HCT116 (cell line): ENCODE measurements around the gene PRKACG. TPM values are rescaled to one million over a fixed set of nuclear protein-coding genes. Genes with fewer than 3 reads are reported as not detected.

ENCODE experiments used
- ATAC-seq: fragments of 200-7000 bp; cut with Tn5 transposase; 2 replicates; pipeline ENCODE4 v1.9.1; 2020; ENCODE audit warnings: mild to moderate bottlenecking, moderate library complexity
- Bru-seq: library from RNA; stranded (reverse); fragments of 400-500 nt; gene quantifications from one replicate; lab custom pipeline; 2021; lab: Mats Ljungman, UMichigan
- BruChase-seq, 2 experiments: library from RNA; stranded (reverse); fragments of 400-500 nt; gene quantifications; one replicate each; lab custom pipeline; 2021; lab: Mats Ljungman, UMichigan
- BruUV-seq: library from RNA; stranded (reverse); fragments of 400-500 nt; replicated peaks from 2 replicates; lab custom pipeline; 2021; lab: Mats Ljungman, UMichigan
- CTCF ChIA-PET: fragments of 300-600 bp; sonication (Branson Sonifier 250); formaldehyde crosslinking; loops from one replicate; lab custom pipeline; 2021; ENCODE audit warnings: antibody characterized with exemption; lab: Charles Lee
- POLR2A ChIA-PET: fragments of 300-600, 350-600 bp; sonication (Branson Sonifier 250); formaldehyde crosslinking; loops from one replicate; lab custom pipeline; 2021; ENCODE audit warnings: antibody characterized with exemption; lab: Charles Lee
- RAD21 ChIA-PET, 2 experiments: fragments of 300-600 bp; sonication (Branson Sonifier 250); formaldehyde crosslinking; loops; one replicate each; lab custom pipeline; 2023; ENCODE audit warnings: low total read pairs in 2 of 2; ENCODE audit not compliant: uncharacterized antibody in 2 of 2, unreplicated experiment in 2 of 2, low non-redundant PET in 1 of 2; lab: Charles Lee
- DNase-seq: peaks from one replicate; pipeline ENCODE4 v3.0.0-alpha.2; 2010; ENCODE audit warnings: low read depth, low spot score
- H2AFZ ChIP-seq: fragments of 200-600 bp; shearing (Covaris generic), sonication (generic); 2 replicates; pipeline ENCODE4 v1.6.1; 2017; ENCODE audit warnings: low read depth, mixed run types, mixed read lengths, antibody characterized with exemption, low read length; ENCODE audit not compliant: poor library complexity, severe bottlenecking
- H3K27ac ChIP-seq: 2 replicates; pipeline ENCODE4 v1.5.1; 2012; ENCODE audit warnings: low read depth, low read length
- H3K27me3 ChIP-seq: fragments of 200-600 bp; sonication (generic); 2 replicates; pipeline ENCODE4 v1.6.1; 2016; ENCODE audit warnings: mixed run types, low read length, mixed read lengths; ENCODE audit not compliant: insufficient read depth
- H3K36me3 ChIP-seq, 2 experiments: fragments of 200-500 bp in 1 of 2; fragments of 200-600 bp in 1 of 2; sonication (Bioruptor generic) in 1 of 2; sonication (generic) in 1 of 2; 2 replicates each; pipeline versions ENCODE4 v1.5.1 to v1.6.1; 2014 to 2016; ENCODE audit warnings: low read length in 2 of 2, inconsistent platforms in 1 of 2, mixed read lengths in 1 of 2, mixed run types in 1 of 2; ENCODE audit not compliant: insufficient read depth in 2 of 2, control insufficient read depth in 1 of 2
- H3K4me1 ChIP-seq, 2 experiments: fragments of 200-600 bp in 1 of 2; sonication (generic) in 1 of 2; 2 replicates each; pipeline versions ENCODE4 v1.5.1 to v1.6.1; 2012 to 2017; ENCODE audit warnings: low read length in 2 of 2, inconsistent platforms in 1 of 2, mild to moderate bottlenecking in 1 of 2, mixed read lengths in 1 of 2, mixed run types in 1 of 2, moderate library complexity in 1 of 2; ENCODE audit not compliant: insufficient read depth in 2 of 2, control insufficient read depth in 1 of 2
- H3K4me2 ChIP-seq: fragments of 200-600 bp; sonication (generic); 2 replicates; pipeline ENCODE4 v1.6.1; 2017; ENCODE audit warnings: mixed run types, low read length, mixed read lengths
- H3K4me3 ChIP-seq, 2 experiments: fragments of 200-600 bp in 1 of 2; sonication (generic) in 1 of 2; replicated peaks in 1 of 2; 2 replicates each; pipeline ENCODE4 v1.5.1; 2011 to 2016; ENCODE audit warnings: low read length in 2 of 2, control low read depth in 1 of 2, low read depth in 1 of 2, mild to moderate bottlenecking in 1 of 2, mixed read lengths in 1 of 2, mixed run types in 1 of 2
- H3K79me2 ChIP-seq: fragments of 200-600 bp; sonication (generic); 2 replicates; pipeline ENCODE4 v1.6.1; 2017; ENCODE audit warnings: mild to moderate bottlenecking, mixed run types, low read length, moderate library complexity, mixed read lengths; ENCODE audit not compliant: insufficient read depth
- H3K9ac ChIP-seq: fragments of 200-600 bp; sonication (generic); 2 replicates; pipeline ENCODE4 v1.6.1; 2016; ENCODE audit warnings: low read length, mixed read lengths
- H3K9me2 ChIP-seq: fragments of 200-600 bp; sonication (generic), shearing (Covaris generic); 2 replicates; pipeline ENCODE4 v1.6.1; 2017; ENCODE audit warnings: mixed run types, mild to moderate bottlenecking, moderate library complexity; ENCODE audit not compliant: insufficient read depth
- H3K9me3 ChIP-seq, 2 experiments: fragments of 200-500 bp in 1 of 2; fragments of 200-600 bp in 1 of 2; sonication (Bioruptor generic) in 1 of 2; sonication (generic) in 1 of 2; 2 replicates each; pipeline ENCODE4 v1.6.1; 2014 to 2017; ENCODE audit warnings: low read length in 2 of 2, mixed read lengths in 2 of 2, inconsistent platforms in 1 of 2, low read depth in 1 of 2, mild to moderate bottlenecking in 1 of 2, mixed run types in 1 of 2, moderate library complexity in 1 of 2; ENCODE audit not compliant: control insufficient read depth in 1 of 2, insufficient read depth in 1 of 2
- H4K20me1 ChIP-seq: fragments of 200-600 bp; sonication (generic), shearing (Covaris generic); 2 replicates; pipeline ENCODE4 v1.6.1; 2017; ENCODE audit warnings: mixed run types, mild to moderate bottlenecking, moderate library complexity; ENCODE audit not compliant: insufficient read depth
- ATF3 ChIP-seq: IDR thresholded peaks from 2 replicates; pipeline ENCODE4 v1.6.1; 2012
- CBX3 ChIP-seq: IDR thresholded peaks from 2 replicates; pipeline ENCODE4 v1.6.1; 2012; ENCODE audit warnings: low read depth
- EZH2phosphoT487 ChIP-seq: fragments of 200-600 bp; IDR thresholded peaks from 2 replicates; pipeline ENCODE4 v1.6.1; 2018; ENCODE audit warnings: antibody characterized with exemption, borderline replicate concordance
- POLR2AphosphoS5 ChIP-seq: IDR thresholded peaks from 2 replicates; pipeline ENCODE4 v1.6.1; 2011; ENCODE audit warnings: mild to moderate bottlenecking, low read depth, low read length, moderate library complexity
- REST ChIP-seq: IDR thresholded peaks from 2 replicates; pipeline ENCODE4 v1.6.1; 2012; ENCODE audit warnings: low read depth
- ZFX ChIP-seq: fragments of 450-650 bp; IDR thresholded peaks from 2 replicates; pipeline ENCODE4 v1.6.1; 2017
- intact Hi-C: fragments of 100-400 bp; cut with micrococcal nuclease; formaldehyde crosslinking; loops from 2 replicates; pipeline ENCODE4 v1.10.0; 2022
- long read RNA-seq: library from polyadenylated mRNA; unstranded; transcript quantifications from one replicate; pipeline ENCODE4 v2.0.0, GENCODE V29; 2021; ENCODE audit not compliant: unreplicated experiment
- polyA plus RNA-seq: library from polyadenylated mRNA; unstranded; fragments of >200 nt; gene quantifications from 2 replicates; pipeline ENCODE4 v1.2.1, GENCODE V29; 2012; ENCODE audit warnings: missing spikeins
- total RNA-seq: library from RNA; stranded (reverse); gene quantifications from one replicate; pipeline ENCODE4 v1.2.1, GENCODE V29; 2021; ENCODE audit not compliant: unreplicated experiment

The PRKACG gene
- total RNA-seq, result not detected
- polyA plus RNA-seq, result not detected in 2 replicates
- not detected for Bru-seq, nascent RNA
- BruChase-seq, experiment 1, labeled RNA remaining after a 6-hour chase, result not detected
- BruChase-seq, experiment 2, labeled RNA remaining after a 2-hour chase, result not detected
- long read RNA-seq, result 0 reads

- no peak within 1 kb of the TSS for H3K27ac ChIP-seq
- TF ChIP-seq POLR2AphosphoS5, result no peak
- no peak for TF ChIP-seq EZH2phosphoT487
- TF ChIP-seq CBX3, result no peak
- no peak for TF ChIP-seq REST
- no peak for TF ChIP-seq ATF3
- no peak for TF ChIP-seq ZFX
- TF ChIP-seq, all 23 proteins: peak for 0
- no peaks in the 10 kb centered on the region for H3K9me3 ChIP-seq
- no peaks in the 10 kb centered on the region for H4K20me1 ChIP-seq
- H3K9ac ChIP-seq, result no peak within 1 kb of the TSS
- ChIA-PET POLR2A (no interaction called here), RAD21 (no interaction called here), CTCF (no interaction called here)
- DNase-seq (no peak), ATAC-seq (no peak)
- no peak within 1 kb of the TSS for H2AFZ ChIP-seq
- H3K27me3 ChIP-seq, result 0 out of 2 replicates have a peak, but pooled peaks cover 6% of the 10 kb centered on the region
- no peaks in the 10 kb centered on the region for H3K4me1 ChIP-seq
- no peak within 1 kb of the TSS for H3K4me2 ChIP-seq
- H3K36me3 ChIP-seq, result no peaks in the 10 kb centered on the region
- no peaks in the 10 kb centered on the region for H3K79me2 ChIP-seq
- no TSS peak for BruUV-seq
- H3K9me2 ChIP-seq, result no peaks in the 10 kb centered on the region
- intact Hi-C loops, result no loop called here
- no peak within 1 kb of the TSS for H3K4me3 ChIP-seq
Measured at GRCh38 chr9:69014013-69014412, at the start of gene PRKACG. PRKACG (minus strand) TSS chr9:69014113; CDS start chr9:69014092, 21 bp downstream.
